K562 (cell line): ENCODE results near the gene DRC1. TPM values are rescaled to one million over a fixed set of nuclear protein-coding genes. Genes with fewer than 3 reads are reported as not detected.

ENCODE experiments used
- CBFA2T3 ChIP-seq: fragments of 450-650 bp; IDR thresholded peaks from 2 replicates; pipeline ENCODE4 v1.6.1; 2017
- E4F1 ChIP-seq: fragments of 250-450 bp; sonication (Bioruptor Pico); IDR thresholded peaks from 2 replicates; pipeline ENCODE4 v1.5.0; 2021; ENCODE audit warnings: mild to moderate bottlenecking, borderline replicate concordance
- EWSR1 ChIP-seq: fragments of 450-650 bp; IDR thresholded peaks from 2 replicates; pipeline ENCODE4 v1.6.1; 2018; ENCODE audit warnings: borderline replicate concordance, mild to moderate bottlenecking, low read depth, moderate library complexity; ENCODE audit not compliant: partially characterized antibody
- HMGXB4 ChIP-seq: sonication (generic); formaldehyde crosslinking; IDR thresholded peaks from 2 replicates; pipeline ENCODE4 v1.8.1; 2023; ENCODE audit warnings: mild to moderate bottlenecking, missing genetic modification reagents
- HSF4 ChIP-seq: fragments of 250-450 bp; sonication (Bioruptor Pico); IDR thresholded peaks from 2 replicates; pipeline ENCODE4 v2.1.2; 2022; ENCODE audit warnings: mild to moderate bottlenecking, moderate library complexity, borderline replicate concordance
- PHF21A ChIP-seq: fragments of 450-650 bp; IDR thresholded peaks from 2 replicates; pipeline ENCODE4 v1.6.1; 2017; ENCODE audit warnings: low read depth, borderline replicate concordance
- REST ChIP-seq, 2 experiments: fragments of 450-650 bp; formaldehyde crosslinking in 1 of 2; IDR thresholded peaks; 2 replicates each; pipeline versions ENCODE4 v1.4.0 to v1.6.1; 2014 to 2020; ENCODE audit warnings: mild to moderate bottlenecking in 2 of 2, borderline replicate concordance in 1 of 2, low read depth in 1 of 2
- SMAD1 ChIP-seq: fragments of 150-350 bp; IDR thresholded peaks from 2 replicates; pipeline ENCODE4 v1.6.1; 2014; ENCODE audit warnings: low read length, low read depth; ENCODE audit not compliant: partially characterized antibody
- THRAP3 ChIP-seq: fragments of 450-650 bp; IDR thresholded peaks from 2 replicates; pipeline ENCODE4 v1.6.1; 2016; ENCODE audit warnings: mild to moderate bottlenecking, inconsistent platforms, borderline replicate concordance
- XRCC4 ChIP-seq: IDR thresholded peaks from one replicate; pipeline ENCODE4 v1.6.1; 2011; ENCODE audit not compliant: insufficient read depth, insufficient read length; ENCODE audit errors: extremely low read depth
- ZBTB33 ChIP-seq: sonication (generic); formaldehyde crosslinking; IDR thresholded peaks from 2 replicates; pipeline ENCODE4 v1.8.1; 2023; ENCODE audit warnings: mild to moderate bottlenecking, missing genetic modification reagents
- ZFP1 ChIP-seq: fragments of 450-650 bp; formaldehyde crosslinking; IDR thresholded peaks from 2 replicates; pipeline ENCODE4 v1.4.0; 2020; ENCODE audit warnings: mild to moderate bottlenecking, mixed read lengths
- polyA plus RNA-seq, 8 experiments: library from polyadenylated mRNA; depleted of rRNA in 4 of 8; stranded (reverse) in 5 of 8; unstranded in 3 of 8; fragments of >200 nt; fragmentation: Nextera tagmentation in 2 of 8; fragmentation: Illumina TruSeq in 1 of 8; extraction: Ambion mirVana in 2 of 8; extraction: Trizol in 1 of 8; gene quantifications; 2 replicates each; pipeline versions ENCODE4 v1.2.1 to v1.2.3, GENCODE V29; 2011 to 2014; ENCODE audit warnings: inconsistent platforms in 1 of 8, missing spikeins in 1 of 8
- total RNA-seq, 7 experiments: library from RNA; depleted of rRNA in 6 of 7; stranded (reverse); fragments of >200 nt in 6 of 7; fragmentation: Illumina TruSeq in 2 of 7; extraction: Trizol in 2 of 7; gene quantifications; 2 replicates each; pipeline versions ENCODE4 v1.2.1 to v1.2.3, GENCODE V29; 2011 to 2021; ENCODE audit warnings: low replicate concordance in 1 of 7

DRC1 gene
- total and polyA plus RNA-seq, 9 of the 15 experiments (the other 6 are each of a cell fraction or from before 2014, with no cell fraction given), result 0.07 to 0.10 TPM; not detected in 7

- TF ChIP-seq REST (IDR thresholded peaks at IDR 0.05; ENCODE audit: borderline replicate concordance) (no peak), REST (CRISPR knock-in tag; IDR thresholded peaks at IDR 0.05; ENCODE audit: low read depth) (no peak), EWSR1 (no peak), PHF21A (no peak), XRCC4 (no peak), HSF4 (CRISPR knock-in tag) (no peak), ZFP1 (CRISPR knock-in tag) (no peak), SMAD1 (no peak), CBFA2T3 (peak; percentile 59; the same call in 1 of the 2 replicates), HMGXB4 (CRISPR knock-in tag) (no peak), E4F1 (CRISPR knock-in tag) (no peak), THRAP3 (no peak), ZBTB33 (CRISPR knock-in tag) (no peak)
These were observed 91.2 kb downstream of the DRC1 start (continued) for GRCh38 chr2:26492749-26493515.
